ENCODE results near the gene CD200. TPM values are rescaled to one million over a fixed set of nuclear protein-coding genes. Genes with fewer than 3 reads are reported as not detected.

CD200 gene
- total and polyA plus RNA-seq, 2 of the 4 experiments (the other 2 are of a cell fraction), result 1.1 to 1.7 TPM

DNA sequence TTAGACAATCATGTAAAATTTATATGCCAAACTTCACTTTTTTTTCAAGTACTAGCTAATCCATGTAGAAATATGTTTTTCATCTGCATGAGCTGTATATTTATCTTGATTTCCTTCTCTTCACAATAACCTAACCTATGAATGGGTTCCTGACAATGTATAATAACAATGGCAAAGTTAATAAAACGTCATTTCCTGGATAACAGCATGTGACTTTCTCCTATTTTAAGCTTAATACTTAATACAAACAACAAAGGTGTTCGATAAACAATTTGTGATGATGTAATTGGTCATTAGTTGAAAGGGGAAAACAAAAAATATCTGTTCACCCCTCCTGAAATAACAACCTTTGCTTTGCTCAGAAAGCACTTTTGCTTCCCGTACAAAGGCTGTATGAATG lies 20.4 kb downstream of the CD200 start:
- Histone ChIP-seq H4K20me1 (ENCODE audit: insufficient read depth, low read length) (no peaks in the 10 kb centered on the region), H3K27ac (ENCODE audit: insufficient read depth, low read length) (no peak overlapping the region)

More for the DNA sequence above, 20.4 kb downstream of the CD200 start:
- Histone ChIP-seq H3K23ac (ENCODE audit: low read depth, low read length) (no peak overlapping the region), H3K27me3 (ENCODE audit: control insufficient read depth, insufficient read depth, low read length) (no peaks in the 10 kb centered on the region; the same call in 1 of the 2 replicates), H3K4me2 (ENCODE audit: low read depth, low read length) (no peak overlapping the region), H2AK5ac (ENCODE audit: low read depth, low read length) (no peak overlapping the region), H2AFZ (replicated peaks; ENCODE audit: low read length, poor library complexity) (no peak overlapping the region), H3K18ac (ENCODE audit: low read depth, low read length) (no peak overlapping the region), H3K79me1 (ENCODE audit: low read depth in 1 of 2, low read length in 2 of 2) (no peaks in the 10 kb centered on the region), H2BK5ac (ENCODE audit: low read depth, low read length, poor library complexity, severe bottlenecking) (no peak overlapping the region), H4K8ac (ENCODE audit: low read depth in 2 of 2, low read length in 2 of 2) (no peak overlapping the region), H3K9me3 (ENCODE audit: control insufficient read depth, insufficient read depth, low read length) (no peaks in the 10 kb centered on the region), H4K5ac (ENCODE audit: low read depth, low read length) (no peak overlapping the region), H2AK9ac (replicated peaks; ENCODE audit: low read depth, low read length, poor library complexity) (no peak overlapping the region), H3K36me3 (ENCODE audit: control insufficient read depth, insufficient read depth, low read length) (no peaks in the 10 kb centered on the region), H3K14ac (replicated peaks; ENCODE audit: low read depth, low read length) (no peak overlapping the region), H3K4me1 (ENCODE audit: control insufficient read depth, insufficient read depth, low read length) (peaks cover 2% of the 10 kb centered on the region; the same call in 1 of the 2 replicates), H2BK15ac (ENCODE audit: low read depth, low read length) (no peak overlapping the region), H3K9ac (ENCODE audit: low read depth, low read length) (no peak overlapping the region), H3K4ac (ENCODE audit: low read depth, low read length) (no peak overlapping the region), H3K56ac (ENCODE audit: extremely low read depth, insufficient read depth, low read length) (no peak overlapping the region), H3K9me1 (ENCODE audit: insufficient read depth, low read length) (0 out of 2 replicates have a peak, but pooled peaks cover 2% of the 10 kb centered on the region), H2BK20ac (ENCODE audit: low read depth, low read length) (no peak overlapping the region), H4K91ac (ENCODE audit: insufficient read depth, low read depth, low read length) (no peak overlapping the region), H3K4me3 (ENCODE audit: insufficient read depth, low read depth, low read length) (no peak overlapping the region), H2BK120ac (ENCODE audit: low read depth, low read length) (no peak overlapping the region)
- DNase-seq (no peak), ATAC-seq (ENCODE audit: low read depth) (no peak)
- CTCF ChIA-PET, result no interaction called here
- TF ChIP-seq CEBPB (IDR thresholded peaks at IDR 0.05; ENCODE audit: low read depth, low read length), result no peak
- TF ChIP-seq RCOR1 (IDR thresholded peaks at IDR 0.05; ENCODE audit: insufficient replicate concordance, low read length), result no peak
- no peak for TF ChIP-seq BHLHE40 (IDR thresholded peaks at IDR 0.05; ENCODE audit: low read depth, low read length)
- no peak for TF ChIP-seq USF2 (IDR thresholded peaks at IDR 0.05; ENCODE audit: low read depth, low read length)
- no peak for TF ChIP-seq RAD21 (IDR thresholded peaks at IDR 0.05; ENCODE audit: low read length)
- no peak for TF ChIP-seq SMC3 (IDR thresholded peaks at IDR 0.05; ENCODE audit: low read depth, low read length)
- TF ChIP-seq CHD1 (IDR thresholded peaks at IDR 0.05; ENCODE audit: low read depth, low read length), result no peak
- TF ChIP-seq MXI1 (IDR thresholded peaks at IDR 0.05; ENCODE audit: borderline replicate concordance, low read depth, low read length), result no peak
- no peak for TF ChIP-seq MAFK (IDR thresholded peaks at IDR 0.05; ENCODE audit: low read depth, low read length)
- no peak for TF ChIP-seq CTCF (conservative IDR thresholded peaks at IDR 0.05; ENCODE audit: low read depth, low read length)
- TF ChIP-seq, protein P1, sequence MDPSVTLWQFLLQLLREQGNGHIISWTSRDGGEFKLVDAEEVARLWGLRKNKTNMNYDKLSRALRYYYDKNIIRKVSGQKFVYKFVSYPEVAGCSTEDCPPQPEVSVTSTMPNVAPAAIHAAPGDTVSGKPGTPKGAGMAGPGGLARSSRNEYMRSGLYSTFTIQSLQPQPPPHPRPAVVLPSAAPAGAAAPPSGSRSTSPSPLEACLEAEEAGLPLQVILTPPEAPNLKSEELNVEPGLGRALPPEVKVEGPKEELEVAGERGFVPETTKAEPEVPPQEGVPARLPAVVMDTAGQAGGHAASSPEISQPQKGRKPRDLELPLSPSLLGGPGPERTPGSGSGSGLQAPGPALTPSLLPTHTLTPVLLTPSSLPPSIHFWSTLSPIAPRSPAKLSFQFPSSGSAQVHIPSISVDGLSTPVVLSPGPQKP (IDR thresholded peaks at IDR 0.05; ENCODE audit: borderline replicate concordance, low read depth, low read length), result no peak
- no peak for TF ChIP-seq MAZ (IDR thresholded peaks at IDR 0.05; ENCODE audit: borderline replicate concordance, low read depth, low read length)
- no peak for TF ChIP-seq POLR2A (IDR thresholded peaks at IDR 0.05; ENCODE audit: low read depth, low read length)
- no CpG with 5 or more reads among the region's 3 CpGs for WGBS, 2 experiments (ENCODE audit: extremely low coverage in 2 of 2, insufficient read length in 1 of 2)
- intact Hi-C loops (cut with micrococcal nuclease) (no loop called here), in situ Hi-C loops (cut with MboI; ENCODE audit: low sequenced_read_pairs) (no loop called here), dilution Hi-C loops (cut with HindIII; ENCODE audit: low sequenced_read_pairs, unreplicated experiment) (no loop called here)
- POLR2A ChIA-PET (ENCODE audit: unreplicated experiment), result no interaction called here
- no TSS peak for BruUV-seq (replicated peaks)

Data from IMR-90 (cell line).